Measurements from ENCODE around the gene CNPY2. TPM values are rescaled to one million over a fixed set of nuclear protein-coding genes. Genes with fewer than 3 reads are reported as not detected.

Gene CNPY2
- 102 and 107 TPM in 2 replicates for total RNA-seq

GRCh38 chr12:56315622-56316473, at the start of gene CNPY2:
CNPY2 (minus strand) TSS chr12:56315988; CDS start chr12:56315217, 771 bp downstream.

GRCh38 chr12:56362130-56363059, 46.6 kb upstream of the CNPY2 start, which contains the start of gene APOF:
APOF (minus strand) TSS chr12:56362857; CDS start chr12:56362745, 112 bp downstream.

GRCh38 chr12:56359851-56360767, 44.3 kb upstream of the CNPY2 start, which contains the start of gene STAT2:
STAT2 (minus strand) TSS chr12:56360107; CDS start chr12:56356571, 3,536 bp downstream.

DNA sequence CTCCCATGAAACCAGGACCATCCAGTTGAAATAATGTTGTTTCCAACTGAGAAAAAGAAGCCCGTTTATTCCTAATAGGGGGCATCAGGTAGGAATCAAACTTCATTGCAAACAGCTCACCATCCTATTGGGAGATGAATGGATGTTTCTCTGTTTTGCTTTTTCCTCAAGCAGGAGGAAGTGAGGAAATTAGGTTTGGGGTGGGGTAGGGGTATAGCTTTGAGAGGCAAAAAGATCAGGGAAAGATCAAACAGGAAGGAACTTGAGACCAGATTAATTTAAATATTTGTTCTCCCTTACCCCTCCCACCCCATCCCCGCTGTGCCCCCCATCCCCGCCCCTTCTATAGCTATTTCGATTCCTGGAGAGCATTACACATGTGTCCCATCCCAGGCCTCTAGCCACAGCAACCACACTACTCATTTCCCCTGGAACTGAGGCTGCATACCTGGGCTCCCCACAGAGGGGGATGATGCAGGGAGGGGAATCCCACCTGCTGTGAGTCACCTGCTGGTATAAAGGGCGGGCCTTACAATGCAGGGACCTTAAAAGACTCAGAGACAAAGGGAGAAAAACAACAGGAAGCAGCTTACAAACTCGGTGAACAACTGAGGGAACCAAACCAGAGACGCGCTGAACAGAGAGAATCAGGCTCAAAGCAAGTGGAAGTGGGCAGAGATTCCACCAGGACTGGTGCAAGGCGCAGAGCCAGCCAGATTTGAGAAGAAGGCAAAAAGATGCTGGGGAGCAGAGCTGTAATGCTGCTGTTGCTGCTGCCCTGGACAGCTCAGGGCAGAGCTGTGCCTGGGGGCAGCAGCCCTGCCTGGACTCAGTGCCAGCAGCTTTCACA, 22.7 kb upstream of the CNPY2 start, which contains the start of gene IL23A:
TSS of gene IL23A (plus strand) at position 577 of the 850 bp plus-strand sequence. CDS start at position 738, 161 bp downstream.

DNA sequence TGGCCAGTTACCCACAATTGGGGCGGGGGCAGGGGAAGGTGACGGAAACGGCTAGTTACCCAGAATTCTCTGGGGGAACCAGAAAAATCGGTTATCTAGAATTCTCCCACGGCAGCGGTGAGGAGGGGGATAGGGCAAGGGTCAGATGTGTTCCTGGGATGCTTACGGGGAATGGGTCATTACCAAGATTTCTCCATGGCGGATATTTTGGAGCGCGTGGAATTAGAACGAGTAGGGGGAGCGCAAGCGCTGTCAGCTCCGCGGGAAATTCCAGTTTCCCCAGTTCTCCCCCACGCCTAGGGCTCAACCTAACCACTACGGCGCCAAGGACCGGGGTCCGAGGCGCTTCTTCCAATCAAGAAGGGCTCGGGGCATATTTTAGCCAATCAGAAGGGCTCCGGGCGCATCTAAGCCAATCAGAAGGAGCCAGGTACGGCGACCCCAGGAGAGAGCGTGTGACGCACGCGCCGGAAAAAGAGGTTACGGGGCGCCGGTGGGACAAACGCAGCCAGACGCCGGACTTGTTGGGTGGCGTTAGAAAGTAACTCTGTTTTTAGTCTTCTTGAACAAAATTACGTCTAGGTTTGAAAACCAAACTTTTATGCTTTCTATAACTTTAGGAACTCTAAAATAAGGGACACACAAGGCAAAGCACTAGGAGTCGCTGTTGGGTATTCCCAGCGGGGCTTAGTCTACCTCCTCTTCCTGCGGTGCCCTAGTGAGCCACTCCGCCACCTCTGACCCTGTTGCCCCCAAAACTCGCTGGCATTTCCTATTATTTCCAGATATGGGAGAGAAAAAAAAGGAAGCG, 18.1 kb upstream of the CNPY2 start, which contains the start of gene PAN2:
TSS of gene PAN2 (minus strand) at position 322 of the 811 bp plus-strand sequence. CDS start 906 bp downstream, outside the sequence.

DNA sequence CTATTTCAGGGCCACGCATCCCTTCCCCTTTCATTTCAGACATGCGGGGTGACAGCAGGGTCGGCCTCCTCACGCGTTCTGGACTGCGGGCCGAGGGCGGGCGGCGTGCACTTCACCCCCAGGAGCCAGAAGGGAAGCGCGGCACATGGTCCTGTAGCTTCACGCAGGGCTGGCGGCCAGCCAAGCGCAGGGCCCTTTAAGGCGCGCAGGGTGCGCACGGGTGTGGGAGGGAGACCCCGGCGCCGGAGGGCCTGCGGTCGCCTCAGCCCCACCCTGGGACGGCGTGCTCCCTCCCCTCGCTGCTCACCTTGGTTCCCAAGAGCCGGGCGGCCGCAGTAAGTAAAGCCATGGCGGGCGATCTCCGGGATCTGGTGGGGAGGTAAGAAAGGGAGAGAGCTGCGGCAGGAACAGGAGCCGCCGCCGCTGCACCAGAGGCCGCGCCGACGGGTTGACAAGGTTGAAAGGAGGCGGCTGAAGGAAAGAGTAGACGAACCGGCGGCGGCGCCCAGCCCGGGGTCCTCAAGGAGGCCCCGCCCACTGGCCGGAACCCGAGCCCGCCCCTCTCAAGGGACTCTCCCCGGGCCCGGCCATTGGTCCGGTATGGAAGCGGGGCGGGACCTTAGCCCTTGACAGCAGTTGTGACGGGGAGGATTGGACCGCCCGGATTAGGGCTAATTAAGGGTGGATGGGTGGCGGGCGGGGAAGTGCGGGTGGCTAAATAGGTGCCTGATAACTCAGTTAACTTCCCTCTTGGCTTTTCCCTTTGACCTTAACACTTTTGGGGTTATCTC, 15.7 kb downstream of the CNPY2 start, which contains the start of gene CS:
TSS of gene CS (minus strand) at position 478 of the 791 bp plus-strand sequence. CDS start at position 349, 129 bp downstream.

DNA sequence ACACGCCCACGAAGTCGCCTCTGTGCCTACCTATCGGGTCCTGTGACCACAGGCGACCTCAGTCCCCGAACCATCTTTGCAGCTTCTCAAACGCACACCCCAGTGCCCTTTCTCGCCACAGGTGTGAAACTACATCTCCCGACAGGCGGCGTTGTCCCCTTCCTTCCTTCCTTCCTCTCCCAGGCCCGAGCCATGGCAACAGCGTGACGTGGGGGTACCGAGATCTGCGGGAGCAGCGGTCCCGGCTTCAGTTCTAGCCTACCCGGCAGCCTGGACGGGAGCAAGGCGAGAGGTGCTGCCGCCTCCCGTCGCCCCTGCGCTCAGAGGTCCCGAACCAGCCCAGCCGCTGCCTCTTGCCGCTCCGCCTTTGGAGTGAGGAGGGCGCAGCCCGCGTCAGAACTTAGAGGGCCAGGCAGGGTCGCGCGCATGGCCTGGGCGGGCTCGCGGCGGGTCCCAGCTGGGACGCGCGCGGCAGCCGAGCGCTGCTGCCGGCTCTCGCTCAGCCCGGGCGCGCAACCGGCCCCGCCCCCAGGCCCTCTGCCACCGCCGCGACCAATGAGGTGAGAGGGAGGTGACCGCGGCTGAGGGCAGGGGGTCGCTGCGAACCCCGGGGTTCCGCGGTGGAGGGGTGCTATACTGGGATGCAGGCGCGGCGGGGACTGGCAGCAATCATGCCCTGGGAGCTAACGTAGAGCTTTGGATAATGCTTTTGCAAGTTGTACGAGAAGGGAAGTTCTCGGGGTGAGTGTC, 48.9 kb downstream of the CNPY2 start, which contains the start of gene COQ10A:
TSS of gene COQ10A (plus strand) at position 250 of the 750 bp plus-strand sequence. CDS start at position 427, 177 bp downstream.

Small RNA genes within 50 kb of the gene (small RNA-seq; reads per million reads assigned to genes)
- not detected for gene RNU7-40P

Other genes with a start within 250 kb of the CNPY2 start
- 0.33 and 0.48 TPM in 2 replicates for gene ERBB3, start 235.8 kb downstream of the CNPY2 start, total RNA-seq
- gene PA2G4, start 211.4 kb downstream of the CNPY2 start, total RNA-seq = 183 and 261 TPM in 2 replicates
- 1,748 and 2,622 TPM in 2 replicates for gene RPL41, start 199.4 kb downstream of the CNPY2 start, total RNA-seq
- 7.2 and 7.8 TPM in 2 replicates for gene ZC3H10, start 197.7 kb downstream of the CNPY2 start, total RNA-seq
- 331 and 343 TPM in 2 replicates for gene ESYT1, start 187.7 kb downstream of the CNPY2 start, total RNA-seq
- 70.0 and 90.5 TPM in 2 replicates for gene MYL6B, start 163.4 kb downstream of the CNPY2 start, total RNA-seq
- gene MYL6, start 157.6 kb downstream of the CNPY2 start, total RNA-seq = 1,838 and 2,061 TPM in 2 replicates
- gene SMARCC2, start 126.5 kb downstream of the CNPY2 start, total RNA-seq = 69.6 and 70.5 TPM in 2 replicates
- gene RNF41, start 94.1 kb downstream of the CNPY2 start, total RNA-seq = 92.1 and 143 TPM in 2 replicates
- gene NABP2, start 91.6 kb downstream of the CNPY2 start, total RNA-seq = 30.2 and 33.0 TPM in 2 replicates
- gene SLC39A5, start 85.9 kb downstream of the CNPY2 start, total RNA-seq = not detected in 2 replicates
- 23.8 and 27.5 TPM in 2 replicates for gene ANKRD52, start 57.6 kb downstream of the CNPY2 start, total RNA-seq
- gene COQ10A, start 49.0 kb downstream of the CNPY2 start, total RNA-seq = 7.8 and 11.7 TPM in 2 replicates
- gene CS, start 15.7 kb downstream of the CNPY2 start, total RNA-seq = 213 and 238 TPM in 2 replicates
- 11.8 and 16.3 TPM in 2 replicates for gene PAN2, start 18.0 kb upstream of the CNPY2 start, total RNA-seq
- gene IL23A, start 22.9 kb upstream of the CNPY2 start, total RNA-seq = 0.76 TPM in 1 of 2 replicates, not detected in the other
- 69.4 and 94.7 TPM in 2 replicates for gene STAT2, start 44.1 kb upstream of the CNPY2 start, total RNA-seq
- not detected in 2 replicates for gene APOF, start 46.9 kb upstream of the CNPY2 start, total RNA-seq
- gene TIMELESS, start 133.4 kb upstream of the CNPY2 start, total RNA-seq = 5.2 and 7.5 TPM in 2 replicates
- gene MIP, start 138.7 kb upstream of the CNPY2 start, total RNA-seq = 0.29 TPM in 1 of 2 replicates, not detected in the other
- 2.6 and 3.4 TPM in 2 replicates for gene SPRYD4, start 152.6 kb upstream of the CNPY2 start, total RNA-seq
- not detected in 2 replicates for gene GLS2, start 172.2 kb upstream of the CNPY2 start, total RNA-seq
- gene RBMS2, start 205.8 kb upstream of the CNPY2 start, total RNA-seq = 49.0 and 59.4 TPM in 2 replicates

All from vein endothelial cell (primary cell).